GM21825 (cell line): ENCODE results near the gene UBE2Q1.

Experiments used
- ATAC-seq: cut with Tn5 transposase; IDR thresholded peaks from one replicate; pipeline ENCODE4 v1.9.1; 2021; ENCODE audit warnings: mild to moderate bottlenecking, moderate library complexity; ENCODE audit not compliant: unreplicated experiment

UBE2Q1 gene

DNA sequence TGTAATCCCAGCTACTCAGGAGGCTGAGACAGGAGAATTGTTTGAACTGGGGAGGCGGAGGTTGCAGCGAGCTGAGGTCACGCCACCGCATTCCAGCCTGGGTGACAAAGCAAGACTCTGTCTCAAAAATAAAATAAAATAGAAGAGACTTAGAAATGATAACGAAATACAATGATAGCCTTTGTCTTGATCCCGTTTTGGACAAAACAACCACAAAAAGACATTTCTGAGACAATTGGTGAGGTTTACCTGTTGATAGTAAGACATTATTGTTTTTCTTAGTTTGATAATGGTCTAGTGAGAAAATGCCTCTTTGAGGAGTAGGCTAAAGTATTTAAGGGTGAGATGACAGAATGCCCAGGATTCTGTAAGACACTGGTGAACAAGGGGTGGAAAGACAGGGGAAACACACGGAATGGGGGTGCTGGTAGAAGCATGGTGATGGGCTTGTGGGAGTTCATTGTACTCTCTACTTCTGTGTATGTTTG, 44.4 kb downstream of the UBE2Q1 start:
- ATAC-seq, result no peak

DNA sequence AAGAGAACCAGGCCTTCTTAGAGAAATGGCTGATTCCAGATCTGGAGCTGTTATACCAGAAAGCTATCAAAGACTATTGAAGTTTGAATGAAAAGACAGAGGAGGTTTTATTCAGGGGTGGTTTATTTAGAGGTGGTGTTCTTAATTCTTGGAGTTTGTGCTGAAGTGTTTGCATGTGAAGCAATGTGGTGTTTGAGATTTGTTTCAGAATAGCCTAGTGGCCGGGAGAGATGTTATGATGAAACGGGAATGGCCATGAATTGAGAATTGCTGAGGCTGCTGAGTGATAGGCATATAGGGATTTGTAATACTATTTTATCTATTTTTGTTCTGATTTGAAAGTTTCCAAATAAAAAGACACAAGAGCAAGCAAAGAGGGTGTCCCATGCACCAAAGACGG, 45.7 kb downstream of the UBE2Q1 start:
- ATAC-seq, result no peak

DNA sequence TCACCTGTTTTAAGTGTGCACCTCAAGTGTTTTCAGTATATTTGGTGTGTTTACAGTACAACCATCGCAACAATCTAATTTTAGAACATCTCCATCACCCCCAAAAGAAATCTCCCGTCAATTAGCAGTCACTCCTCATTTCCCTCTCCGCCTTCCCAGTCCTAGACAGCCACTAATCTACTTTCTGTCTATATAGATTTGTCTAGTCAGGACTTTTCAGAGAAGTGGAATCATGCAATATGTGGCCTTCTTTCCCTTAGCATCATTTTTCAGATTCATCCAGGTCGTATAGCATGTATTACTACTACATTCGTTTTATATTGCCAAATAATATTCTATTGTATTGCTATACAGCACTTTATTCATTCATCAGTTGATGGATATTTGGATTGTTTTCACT, 54.6 kb downstream of the UBE2Q1 start:
- no peak for ATAC-seq

DNA sequence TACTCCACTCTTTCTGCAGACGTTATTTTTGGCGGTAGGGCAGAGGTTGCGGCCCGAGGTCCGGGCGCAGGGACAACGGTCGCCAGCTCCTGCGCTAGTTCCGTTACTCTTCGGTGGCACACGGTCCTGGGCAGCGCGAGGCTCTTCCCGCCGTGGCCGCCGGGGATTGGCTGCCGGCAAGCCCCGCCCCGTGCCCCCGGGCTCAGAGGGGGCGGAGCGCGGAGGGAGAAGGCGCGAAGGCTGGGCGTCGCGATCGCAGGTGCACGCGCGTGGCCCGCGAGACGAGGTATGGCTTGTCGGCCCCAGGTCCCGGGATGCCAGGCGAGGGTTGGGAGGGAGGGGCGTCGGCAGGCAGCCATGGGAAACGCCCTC, 55.7 kb downstream of the UBE2Q1 start:
- ATAC-seq, result no peak

DNA sequence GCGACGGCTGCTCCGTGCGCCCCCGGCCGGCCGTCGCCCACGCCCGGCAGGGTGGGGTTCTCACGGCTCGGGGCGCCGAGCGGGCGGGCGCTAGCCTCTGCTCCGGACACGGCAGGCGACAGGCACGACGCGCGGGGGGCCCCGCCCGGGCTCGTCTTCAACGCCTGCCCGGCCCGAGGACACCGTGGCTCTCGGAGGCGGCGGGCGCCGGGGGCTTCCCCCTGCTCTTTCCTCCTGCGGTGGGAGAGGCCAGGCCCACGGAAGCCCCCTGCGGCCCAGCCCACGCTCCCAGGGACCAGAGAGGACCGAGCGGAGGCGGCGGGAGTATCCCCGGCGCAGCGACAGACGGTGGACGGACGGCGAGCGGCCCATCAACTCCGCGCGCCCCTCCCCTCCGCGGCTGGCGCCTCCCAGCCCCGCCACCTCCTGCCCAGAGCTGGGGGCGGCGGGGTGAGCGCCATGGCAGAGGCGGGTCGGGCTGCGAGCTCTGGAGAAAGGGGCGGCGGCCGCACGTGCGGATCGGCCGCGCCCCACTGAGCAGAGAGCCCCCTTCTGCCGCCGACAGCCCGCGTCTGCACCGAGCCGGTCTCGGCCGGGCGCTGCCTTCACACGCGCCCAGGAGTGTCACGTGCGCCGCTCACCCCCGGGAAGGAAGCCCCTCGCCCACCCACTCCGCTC, 56.3 kb downstream of the UBE2Q1 start, which contains the start of the genes SHE and TDRD10:
Gene SHE (minus strand): TSS at position 347 of the 678 bp plus-strand sequence. CDS start 386 bp downstream, outside the sequence.
Gene TDRD10 (plus strand): TSS at position 154 of the 678 bp plus-strand sequence. CDS start 4,685 bp downstream, outside the sequence.
- no peak for ATAC-seq

DNA sequence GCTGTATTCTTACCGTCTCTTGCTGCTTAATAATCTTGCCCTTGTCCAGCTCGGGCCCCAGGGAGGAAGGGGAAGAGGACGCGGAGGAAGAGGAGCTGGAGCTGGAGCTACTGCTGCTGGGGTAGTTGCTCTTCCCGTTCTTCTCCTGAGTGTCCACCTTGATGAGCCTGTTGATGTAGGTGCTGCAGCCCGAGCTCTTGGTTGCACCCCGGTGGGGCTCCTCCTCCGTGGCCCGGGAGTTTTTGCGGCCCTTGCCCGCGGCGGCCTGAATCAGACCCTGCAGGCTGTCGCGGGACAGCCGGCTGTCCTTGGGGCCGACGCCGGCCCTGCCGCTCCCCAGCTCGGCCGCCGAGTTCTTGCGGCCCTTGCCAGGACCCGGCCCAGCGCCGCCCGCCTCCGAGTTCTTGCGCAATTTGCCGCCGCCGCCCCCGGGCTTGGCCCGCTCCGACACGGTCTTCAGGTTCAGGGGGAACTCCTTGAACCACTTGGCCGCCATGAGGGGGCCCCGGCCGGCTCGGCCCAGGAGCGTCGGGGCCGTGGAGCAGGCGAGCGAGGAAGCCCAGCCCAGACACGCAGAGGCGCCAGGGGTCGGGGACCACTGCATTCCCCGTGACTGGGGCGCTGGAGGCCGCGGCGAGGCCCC, 56.9 kb downstream of the UBE2Q1 start:
- ATAC-seq, result no peak

DNA sequence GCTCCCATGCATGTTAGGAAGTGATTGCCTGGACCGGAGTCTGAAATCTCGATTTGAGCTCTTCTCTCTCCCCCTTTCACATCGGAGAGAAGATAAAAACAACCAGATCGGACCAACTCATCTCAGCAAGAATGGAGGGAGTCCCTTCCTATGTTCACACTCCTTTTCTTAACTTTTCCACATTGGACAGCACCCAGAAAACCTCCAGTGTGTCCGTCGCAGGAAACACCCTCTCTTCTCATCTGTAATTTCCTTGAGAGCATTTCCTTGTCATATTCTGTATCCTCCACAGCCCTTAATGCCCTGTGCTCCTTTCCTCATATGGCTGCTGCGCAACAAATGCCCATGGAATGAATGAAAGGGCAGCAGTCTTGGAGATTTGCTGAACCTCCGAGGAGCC, 57.9 kb downstream of the UBE2Q1 start:
- no peak for ATAC-seq

DNA sequence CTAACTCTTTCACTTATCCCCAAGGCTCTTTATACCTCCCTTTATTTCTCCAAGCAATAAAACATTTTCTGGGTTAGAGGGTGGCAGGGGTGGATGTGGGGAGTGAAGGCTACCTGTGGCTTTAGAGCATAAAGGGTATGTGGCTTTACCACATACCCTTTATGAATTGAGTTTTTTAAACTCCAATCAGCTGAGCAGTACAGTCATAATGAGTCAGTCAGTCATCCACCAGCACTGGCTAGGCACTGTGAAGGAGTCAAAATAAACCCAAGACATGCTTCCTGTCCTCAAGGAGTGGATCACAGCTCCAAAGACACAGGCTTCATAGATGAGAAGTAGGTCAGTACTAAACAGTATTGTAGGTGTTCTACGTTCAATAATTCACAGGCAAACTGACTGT, 59.0 kb downstream of the UBE2Q1 start:
- ATAC-seq, result no peak
